Astrocyte (in vitro differentiated cells and primary cell): ENCODE results near the gene HAPSTR1.

Experiments used
- EZH2 ChIP-seq: IDR thresholded peaks from 2 replicates; pipeline ENCODE4 v1.6.1; 2012; ENCODE audit warnings: mild to moderate bottlenecking, low read length, inconsistent platforms; ENCODE audit not compliant: insufficient read depth
- TF ChIP-seq, protein P1 (sequence below): IDR thresholded peaks from 2 replicates; pipeline ENCODE4 v1.5.1; 2011; ENCODE audit warnings: low read depth, mild to moderate bottlenecking, inconsistent platforms, low read length, moderate library complexity; ENCODE audit not compliant: insufficient read depth

DNA sequence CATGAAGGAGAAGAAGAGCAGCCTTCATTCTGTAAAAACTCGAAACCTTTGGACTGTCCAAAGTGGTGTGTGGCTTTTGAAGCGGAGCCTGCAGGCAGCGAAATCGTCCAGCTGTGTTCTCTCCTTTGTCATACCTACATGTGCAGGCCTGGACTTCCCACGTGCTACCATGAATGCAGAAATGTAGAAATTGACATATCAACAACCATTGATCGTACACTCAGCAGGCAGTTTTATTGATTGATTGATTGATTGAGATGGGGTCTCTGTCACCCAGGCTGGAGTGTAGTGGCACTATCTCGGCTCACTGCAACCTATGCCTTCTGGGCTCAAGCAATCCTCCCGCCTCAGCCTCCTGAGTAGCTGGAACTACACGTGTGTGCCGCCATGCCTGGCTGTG, 2.6 kb upstream of the HAPSTR1 start:
- TF ChIP-seq, protein P1, sequence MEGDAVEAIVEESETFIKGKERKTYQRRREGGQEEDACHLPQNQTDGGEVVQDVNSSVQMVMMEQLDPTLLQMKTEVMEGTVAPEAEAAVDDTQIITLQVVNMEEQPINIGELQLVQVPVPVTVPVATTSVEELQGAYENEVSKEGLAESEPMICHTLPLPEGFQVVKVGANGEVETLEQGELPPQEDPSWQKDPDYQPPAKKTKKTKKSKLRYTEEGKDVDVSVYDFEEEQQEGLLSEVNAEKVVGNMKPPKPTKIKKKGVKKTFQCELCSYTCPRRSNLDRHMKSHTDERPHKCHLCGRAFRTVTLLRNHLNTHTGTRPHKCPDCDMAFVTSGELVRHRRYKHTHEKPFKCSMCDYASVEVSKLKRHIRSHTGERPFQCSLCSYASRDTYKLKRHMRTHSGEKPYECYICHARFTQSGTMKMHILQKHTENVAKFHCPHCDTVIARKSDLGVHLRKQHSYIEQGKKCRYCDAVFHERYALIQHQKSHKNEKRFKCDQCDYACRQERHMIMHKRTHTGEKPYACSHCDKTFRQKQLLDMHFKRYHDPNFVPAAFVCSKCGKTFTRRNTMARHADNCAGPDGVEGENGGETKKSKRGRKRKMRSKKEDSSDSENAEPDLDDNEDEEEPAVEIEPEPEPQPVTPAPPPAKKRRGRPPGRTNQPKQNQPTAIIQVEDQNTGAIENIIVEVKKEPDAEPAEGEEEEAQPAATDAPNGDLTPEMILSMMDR = no peak
- no peak for TF ChIP-seq EZH2
